ENCODE results near the gene KCNT2.
"Not testable (repeated sequence)": the region's sequence is repeated elsewhere in the genome, so short reads cannot be mapped to it uniquely, and the experiment has no call there.

Gene KCNT2

DNA sequence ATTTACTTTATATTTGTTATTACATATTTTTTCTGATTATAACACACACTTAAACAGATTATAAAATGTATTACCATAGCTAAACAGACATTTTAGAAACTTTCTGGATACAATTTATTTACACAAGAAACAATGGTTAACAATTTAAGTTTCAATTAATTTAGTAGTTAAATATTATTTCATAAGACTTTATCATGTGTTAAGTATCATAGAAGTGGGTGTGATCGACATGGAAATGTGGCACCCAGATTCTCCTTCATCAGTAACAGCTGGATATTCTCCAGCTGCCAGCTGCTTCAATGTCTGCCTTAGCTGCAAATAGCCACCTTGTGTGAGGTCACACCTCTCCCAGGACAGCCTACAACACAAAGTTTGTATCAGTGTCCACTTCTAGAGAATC is 97.8 kb downstream of the KCNT2 start:
- no peak for DNase-seq

DNA sequence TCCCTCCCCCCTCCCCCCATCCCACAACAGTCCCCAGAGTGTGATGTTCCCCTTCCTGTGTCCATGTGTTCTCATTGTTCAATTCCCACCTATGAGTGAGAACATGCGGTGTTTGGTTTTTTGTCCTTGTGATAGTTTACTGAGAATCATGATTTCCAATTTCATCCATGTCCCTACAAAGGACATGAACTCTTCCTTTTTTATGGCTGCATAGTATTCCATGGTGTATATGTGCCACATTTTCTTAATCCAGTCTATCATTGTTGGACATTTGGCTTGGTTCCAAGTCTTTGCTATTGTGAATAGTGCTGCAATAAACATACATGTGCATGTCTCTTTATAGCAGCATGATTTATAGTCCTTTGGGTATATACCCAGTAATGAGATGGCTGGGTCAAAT is 104.0 kb downstream of the KCNT2 start:
- not testable (repeated sequence) for DNase-seq

DNA sequence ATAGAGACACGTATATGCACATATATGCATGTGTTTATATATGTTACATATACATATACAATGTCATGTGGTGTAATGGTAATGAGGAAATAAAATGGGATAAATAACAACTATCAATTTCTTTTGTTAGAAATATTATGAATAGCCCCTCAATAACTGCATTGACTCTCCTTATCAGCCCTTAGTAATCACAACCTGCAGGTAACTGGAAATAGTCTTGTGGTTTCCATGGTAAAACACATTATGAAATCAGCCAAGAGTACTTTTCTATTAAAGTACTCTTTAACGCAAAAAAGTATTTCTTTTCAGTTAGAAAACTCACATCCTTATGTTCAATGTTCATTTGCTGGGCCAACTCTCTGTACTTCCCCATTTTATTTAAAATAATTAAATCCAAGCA is 105.8 kb downstream of the KCNT2 start:
- DNase-seq, result no peak

DNA sequence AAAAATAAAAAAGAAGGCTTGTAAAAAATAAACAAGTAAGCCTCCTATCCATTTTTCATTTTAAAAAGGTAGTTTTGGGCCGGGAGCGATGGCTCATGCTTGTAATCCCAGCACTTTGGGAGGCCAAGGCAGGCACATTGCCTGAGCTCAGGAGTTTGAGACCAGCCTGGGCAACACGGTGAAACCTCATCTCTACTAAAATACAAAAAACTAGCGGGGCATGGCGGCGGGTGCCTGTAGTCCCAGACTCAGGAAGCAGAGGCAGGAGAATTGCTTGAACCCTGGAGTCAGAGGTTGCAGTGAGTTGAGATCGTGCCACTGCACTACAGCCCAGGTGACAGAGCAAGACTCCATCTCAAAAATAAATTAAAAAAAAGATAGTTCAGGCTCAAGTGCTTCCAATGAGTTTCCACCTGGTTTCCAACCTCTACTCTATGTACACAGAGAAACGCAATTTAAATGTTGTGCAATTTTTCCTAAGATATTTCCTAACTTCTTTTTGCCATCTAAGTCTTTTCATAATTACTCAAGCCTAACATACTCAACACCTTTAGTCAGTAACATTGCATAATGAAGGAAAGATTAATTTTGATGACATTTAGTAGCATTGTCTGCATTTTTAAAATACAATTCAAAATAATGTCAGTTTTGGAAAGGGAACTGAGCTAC is 106.3 kb downstream of the KCNT2 start:
- no peak for DNase-seq

DNA sequence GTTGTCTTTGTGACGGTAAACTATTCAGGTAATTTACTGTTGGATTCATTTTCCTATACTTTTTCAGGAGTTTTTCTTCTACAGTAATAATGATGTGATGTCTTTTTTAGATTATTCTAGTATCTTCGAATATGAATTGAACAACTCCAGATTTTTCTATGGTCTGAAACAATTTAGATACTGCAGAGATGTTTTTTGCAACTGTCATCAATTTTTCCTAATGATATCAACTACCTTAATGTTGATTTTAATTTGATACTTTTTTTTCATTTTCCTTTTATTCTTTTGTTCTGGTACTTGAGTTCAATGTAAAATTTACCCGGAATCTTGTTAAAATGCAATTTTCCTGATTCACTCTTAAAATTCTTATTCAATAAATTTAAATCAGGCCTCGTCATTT is 110.4 kb downstream of the KCNT2 start:
- DNase-seq, result no peak

DNA sequence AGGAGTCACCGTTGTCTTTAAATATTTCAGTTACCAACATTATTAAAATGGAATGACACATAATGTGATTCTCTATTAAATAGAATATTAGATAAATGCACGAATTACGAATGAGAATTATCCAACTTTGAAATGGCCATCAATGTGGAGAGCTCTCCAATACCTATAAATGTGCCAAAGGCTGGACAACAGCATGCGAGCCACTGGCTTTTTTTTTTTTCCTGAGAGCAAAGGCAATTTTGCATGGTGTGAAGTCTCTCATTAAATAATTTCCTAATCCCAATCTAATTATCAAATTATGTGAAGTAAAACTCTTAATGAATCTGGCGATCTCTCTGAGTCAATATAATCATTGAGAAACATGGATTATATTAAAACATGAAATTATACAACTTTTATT is 113.5 kb downstream of the KCNT2 start:
- DNase-seq, result no peak

DNA sequence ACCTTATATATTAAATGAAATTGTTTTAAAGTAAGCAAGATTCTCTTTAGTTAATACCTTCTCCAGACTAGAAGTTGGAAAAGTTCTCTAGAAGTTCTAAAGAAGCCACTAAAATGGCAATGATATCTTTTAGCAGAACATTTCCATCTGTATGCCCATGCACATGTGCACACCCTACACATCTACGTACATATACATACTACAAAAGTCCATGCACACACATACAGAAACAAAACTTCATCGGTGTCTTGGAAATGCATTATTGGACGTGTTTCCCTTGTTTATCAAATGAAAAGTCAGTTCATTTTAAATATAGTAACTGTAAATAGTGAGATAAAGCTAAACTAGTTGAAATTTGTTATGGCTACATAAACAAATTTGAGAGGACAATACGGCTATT is 114.4 kb downstream of the KCNT2 start:
- no peak for DNase-seq

DNA sequence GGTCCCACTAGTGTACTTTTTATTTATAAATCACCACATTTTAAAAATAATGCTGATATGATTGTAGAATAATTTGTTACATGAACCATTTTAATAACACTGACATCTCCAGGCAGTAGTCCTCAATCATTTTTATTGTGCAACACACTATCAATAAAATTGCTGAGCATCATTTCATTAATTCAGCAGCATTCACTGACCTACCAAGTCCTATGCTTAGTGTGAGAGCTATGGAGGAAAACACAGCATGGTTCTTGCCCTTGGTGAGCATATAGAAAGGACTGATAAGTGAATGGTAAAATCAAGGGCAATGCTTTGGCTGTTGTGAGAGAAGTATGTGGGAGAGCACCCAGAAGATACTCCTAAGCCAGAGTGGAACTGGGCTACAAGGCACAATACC is 119.7 kb downstream of the KCNT2 start:
- DNase-seq, result no peak

DNA sequence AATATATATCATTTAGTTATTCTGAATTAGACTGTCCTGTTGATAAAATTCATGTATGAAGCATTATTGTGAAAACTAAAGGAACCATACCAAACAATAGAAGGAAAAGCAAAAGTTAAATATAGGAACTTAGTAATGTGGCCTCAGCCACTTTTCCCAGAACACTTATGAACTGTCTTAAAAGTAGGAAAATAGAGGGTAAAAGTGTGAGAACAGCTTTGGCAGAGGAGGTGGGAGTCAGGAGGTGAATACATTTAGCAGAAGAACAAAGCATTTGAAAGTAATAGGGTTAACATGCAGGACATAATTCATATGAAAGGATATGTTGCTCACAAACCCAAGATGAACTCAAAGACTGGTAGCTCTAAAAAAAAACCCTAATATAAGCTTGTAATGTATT is 121.9 kb downstream of the KCNT2 start:
- DNase-seq, result no peak

DNA sequence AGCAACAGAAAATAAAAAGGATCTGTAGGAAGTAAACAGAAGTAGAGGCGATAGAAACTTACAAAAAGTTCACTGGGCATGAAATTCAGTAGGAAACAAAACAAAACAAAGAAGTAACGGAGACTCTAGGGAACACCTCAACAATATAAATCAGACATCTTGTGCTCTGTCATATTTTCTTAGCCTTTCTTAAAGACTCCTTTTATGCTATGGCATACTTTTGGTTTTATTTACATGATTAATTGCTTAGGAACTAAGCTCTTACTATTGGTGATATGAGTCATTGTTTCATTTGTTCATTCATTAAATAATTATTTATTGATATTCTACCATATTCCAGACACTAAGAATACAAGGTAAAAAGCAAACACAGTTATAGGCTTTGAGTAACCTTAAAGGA is 126.6 kb downstream of the KCNT2 start:
- DNase-seq, result no peak

DNA sequence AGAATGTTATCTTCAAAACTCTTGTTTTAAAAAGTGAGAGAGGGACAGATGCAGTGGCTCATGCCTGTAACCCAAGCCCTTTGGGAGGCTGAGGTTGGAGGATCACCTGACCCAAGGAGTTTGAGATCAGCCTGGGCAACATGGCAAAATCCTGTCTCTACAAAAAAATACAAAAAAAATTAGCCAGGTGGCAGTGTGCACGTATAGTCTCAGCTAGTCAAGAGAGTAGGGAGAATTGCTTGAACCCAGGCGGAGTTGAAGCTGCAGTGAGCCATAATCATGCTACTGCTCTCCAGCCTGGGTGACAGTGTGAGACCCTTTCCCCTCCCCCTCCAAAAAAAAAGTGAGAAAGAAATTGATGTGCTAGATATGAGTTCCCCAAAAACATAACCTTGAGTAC is 131.0 kb downstream of the KCNT2 start:
- no peak for DNase-seq

DNA sequence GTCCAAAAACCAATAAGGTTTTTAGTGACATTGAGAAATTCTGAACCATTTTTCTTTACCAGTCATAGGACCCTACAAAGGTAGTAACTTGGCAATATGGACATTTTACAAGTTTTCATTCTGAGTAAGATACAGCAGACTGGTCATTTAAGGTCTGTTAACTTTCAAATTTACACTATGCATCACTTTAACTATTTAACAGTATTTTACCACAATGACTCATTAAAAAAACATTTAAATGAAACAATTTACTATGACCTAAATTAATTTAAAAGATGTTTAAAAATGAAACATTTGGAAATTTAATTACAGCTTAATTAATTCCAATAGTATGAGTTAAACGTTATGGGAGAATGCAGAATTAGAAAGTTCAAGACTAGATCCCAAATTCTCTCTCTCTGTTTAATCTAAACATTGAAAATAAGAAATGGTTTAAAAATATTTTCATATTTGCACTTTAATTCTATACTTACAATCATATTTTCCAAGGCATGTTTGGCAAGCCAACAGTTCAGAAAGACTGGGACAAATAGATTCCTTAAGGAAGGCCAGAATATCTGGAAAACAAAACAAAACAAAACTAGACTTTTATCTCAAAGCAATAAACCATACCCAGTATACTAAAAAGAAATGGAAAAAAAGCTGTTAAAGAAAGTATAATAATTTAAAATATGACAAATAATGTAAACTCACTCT is 140.9 kb downstream of the KCNT2 start:
- no peak for DNase-seq

DNA sequence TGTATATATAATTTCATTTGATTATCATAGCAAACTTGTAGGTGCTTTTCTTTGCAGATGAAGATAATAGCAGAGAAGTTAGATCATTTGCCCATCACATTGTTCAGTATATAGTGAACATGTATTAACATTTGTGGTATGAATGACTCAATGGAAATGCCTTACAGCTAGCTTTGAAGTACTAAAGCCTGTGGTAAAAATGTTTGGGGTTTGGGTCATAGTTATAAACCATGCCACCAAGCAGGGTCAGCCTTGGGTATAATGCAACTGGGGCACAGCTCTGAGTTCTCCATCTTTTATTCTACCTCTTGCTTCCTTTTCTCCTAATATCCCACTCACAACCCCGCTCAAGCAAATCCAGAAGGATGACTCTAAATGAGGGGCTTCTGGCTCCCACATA is 141.6 kb downstream of the KCNT2 start:
- no peak for DNase-seq

DNA sequence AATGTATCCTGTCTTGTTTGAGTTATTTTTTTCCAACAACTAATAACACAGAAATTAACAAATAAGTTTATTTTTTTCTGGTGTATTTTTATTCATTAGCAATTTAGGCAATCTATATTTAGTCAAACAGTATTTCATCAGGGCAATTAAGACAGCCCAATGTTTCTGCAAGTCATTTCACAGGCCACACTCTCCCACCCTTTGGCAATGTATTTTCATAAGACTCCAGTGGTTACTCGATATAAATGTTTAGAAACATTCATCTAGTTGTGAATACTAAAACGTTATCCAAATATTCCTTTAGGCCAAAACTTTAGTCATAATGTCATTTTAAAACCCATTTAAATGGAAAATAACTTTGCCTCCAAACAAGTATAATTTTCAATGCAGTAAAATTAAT is 142.1 kb downstream of the KCNT2 start:
- no peak for DNase-seq

DNA sequence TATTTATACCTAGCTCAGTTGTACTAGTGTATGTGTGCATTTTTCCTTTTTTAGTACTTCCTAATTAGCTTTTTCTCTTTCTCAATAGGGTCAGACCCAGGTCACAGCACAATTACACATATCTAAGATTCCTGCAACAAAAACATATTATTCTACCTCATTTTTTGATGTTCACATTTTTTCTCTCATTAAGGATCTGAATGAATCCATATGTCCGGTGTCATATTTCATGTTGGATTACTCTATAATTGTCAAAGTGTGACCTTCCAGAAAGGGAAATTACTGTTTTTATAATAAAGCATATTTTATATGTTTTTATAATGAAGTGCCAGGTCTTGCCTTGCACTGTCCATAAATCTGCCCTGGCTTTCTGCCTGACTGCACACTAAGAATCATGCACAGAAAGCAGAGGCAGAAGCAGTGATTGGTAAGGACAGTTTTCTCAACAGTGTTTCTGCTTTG is 143.7 kb downstream of the KCNT2 start:
- DNase-seq, result no peak

DNA sequence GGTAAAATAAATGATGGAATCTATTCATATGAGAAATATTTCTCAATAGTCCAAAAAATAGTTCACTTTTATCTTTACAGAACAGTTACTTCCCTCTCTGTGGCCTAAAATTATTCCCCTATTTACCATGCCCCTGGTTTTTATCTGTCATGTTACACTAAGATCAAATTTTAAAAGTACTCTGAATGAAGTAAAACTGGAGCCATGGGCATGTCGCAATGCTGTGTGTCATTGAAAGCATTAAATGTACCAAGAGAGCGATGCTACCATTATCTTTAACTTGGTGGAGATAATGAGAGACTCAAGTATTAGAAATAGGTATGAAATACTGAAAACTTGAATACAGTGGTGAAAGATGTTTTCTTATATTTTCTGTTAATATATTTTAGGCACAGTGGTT is 146.2 kb downstream of the KCNT2 start:
- no peak for DNase-seq

DNA sequence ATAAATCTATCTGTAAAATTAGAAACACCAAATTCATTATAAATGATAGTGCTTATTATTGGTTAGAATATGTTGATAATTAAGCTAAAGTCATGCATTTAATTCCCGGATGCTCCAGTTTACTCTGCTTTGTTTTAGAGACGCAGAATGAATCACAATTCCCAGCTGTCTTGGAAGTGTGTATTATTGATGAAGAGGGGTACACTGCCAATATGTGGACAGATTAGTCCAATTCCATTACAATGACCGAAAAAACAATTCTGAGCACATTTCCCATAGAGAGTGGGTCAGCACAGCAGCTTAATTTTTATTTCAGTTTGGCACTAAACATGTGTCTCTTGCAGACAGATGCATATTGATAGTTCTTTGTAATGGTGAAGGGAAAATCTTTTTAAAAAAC is 146.7 kb downstream of the KCNT2 start:
- no peak for DNase-seq

DNA sequence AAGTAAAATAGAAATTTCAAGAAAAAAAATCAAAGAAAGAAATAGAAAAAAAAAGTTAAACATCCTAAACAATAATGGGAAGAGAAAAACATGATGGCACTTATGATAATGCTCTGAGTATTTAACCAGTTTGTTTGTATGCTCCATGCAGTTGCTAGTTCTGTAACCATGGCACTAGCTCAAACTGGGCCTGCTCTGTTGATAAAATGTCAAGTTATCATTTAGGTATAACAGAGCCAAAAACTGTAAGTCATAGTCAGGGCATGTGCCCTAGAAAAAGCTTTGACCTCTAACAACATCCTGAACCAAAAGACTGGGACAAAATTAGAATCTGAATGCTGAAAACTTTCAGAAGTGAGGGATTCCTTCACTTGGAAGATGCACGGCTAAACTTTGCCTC is 148.9 kb downstream of the KCNT2 start:
- no peak for DNase-seq

DNA sequence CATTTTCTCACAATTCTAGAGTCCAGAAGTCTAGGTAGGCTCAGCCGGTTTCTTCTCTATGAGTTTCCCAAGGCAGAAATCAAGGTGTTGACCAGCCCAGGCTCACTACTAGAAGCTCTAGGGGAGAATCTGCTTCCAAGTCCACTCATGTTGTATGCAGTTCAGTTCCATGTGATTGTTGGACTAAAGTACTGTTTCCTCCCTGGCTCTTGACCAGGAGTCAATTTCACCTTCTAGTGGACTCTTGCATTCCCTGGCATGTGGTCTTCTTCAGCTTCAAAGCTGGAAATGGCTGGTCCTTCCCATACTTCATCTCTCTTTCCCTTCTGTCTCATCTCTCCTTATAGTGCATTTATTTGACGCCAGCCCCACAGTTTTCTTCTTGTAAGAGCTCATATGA is 153.4 kb downstream of the KCNT2 start:
- no peak for DNase-seq

DNA sequence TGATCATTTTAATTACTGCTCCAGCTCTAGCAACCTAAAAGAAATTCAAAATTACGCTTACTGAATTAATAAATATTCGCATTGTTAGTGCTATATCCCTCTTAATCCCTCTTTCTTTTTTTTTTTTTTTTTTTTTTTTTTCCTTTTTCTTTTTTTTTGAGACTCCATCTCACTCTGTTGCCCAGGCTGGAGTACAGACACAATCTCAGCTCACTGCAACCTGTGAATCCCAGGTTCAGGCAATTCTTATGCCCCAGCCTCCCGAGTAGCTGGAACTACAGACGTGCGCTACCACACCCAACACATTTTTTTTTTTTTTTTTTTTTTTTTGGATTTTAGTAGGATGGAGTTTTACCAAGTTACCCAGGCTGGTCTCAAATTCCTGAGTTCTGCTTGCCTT is 157.1 kb downstream of the KCNT2 start:
- no peak for DNase-seq

DNA sequence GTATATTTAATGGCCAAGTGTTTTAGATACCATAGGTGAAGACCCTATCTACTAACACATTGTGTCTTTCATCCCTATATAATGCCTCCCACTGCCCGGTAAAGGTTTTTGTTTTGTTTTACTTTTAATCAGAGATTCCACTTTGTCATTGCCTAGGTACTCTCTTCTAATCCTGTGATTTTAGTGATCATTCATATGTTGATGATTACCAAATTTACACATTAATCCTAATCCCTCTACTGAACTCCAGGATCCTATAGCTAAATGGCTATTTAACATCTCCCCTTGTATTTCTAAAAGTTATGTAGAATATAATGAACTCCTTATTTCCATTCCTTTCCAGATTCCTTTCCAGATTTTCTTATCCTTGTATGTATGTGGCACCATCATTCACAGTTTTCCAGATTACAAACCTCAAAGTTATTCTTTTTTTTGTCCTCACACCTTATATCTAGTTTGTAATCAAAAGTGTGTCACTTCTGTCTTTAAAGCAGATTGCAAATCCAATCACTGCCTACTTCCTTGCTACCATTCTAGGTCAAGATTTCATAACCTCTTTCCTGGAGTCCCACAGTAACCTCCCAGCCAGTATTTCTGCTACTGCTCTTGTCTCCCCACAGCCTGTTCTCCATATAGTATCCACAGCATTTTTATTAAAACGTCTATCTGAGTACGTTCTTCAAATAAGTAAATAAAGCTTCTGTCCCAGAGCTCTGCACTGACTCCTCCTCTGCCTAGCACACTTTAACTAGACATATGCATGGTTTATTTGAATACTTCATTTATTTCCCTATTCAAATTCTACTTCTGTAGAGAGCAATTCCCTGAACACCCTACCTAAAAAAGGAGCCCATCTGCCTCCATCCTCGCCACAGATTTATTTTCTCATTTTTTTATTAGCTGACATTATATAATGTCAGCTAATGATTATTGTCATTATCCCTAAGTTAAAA is 157.8 kb downstream of the KCNT2 start:
- no peak for DNase-seq

DNA sequence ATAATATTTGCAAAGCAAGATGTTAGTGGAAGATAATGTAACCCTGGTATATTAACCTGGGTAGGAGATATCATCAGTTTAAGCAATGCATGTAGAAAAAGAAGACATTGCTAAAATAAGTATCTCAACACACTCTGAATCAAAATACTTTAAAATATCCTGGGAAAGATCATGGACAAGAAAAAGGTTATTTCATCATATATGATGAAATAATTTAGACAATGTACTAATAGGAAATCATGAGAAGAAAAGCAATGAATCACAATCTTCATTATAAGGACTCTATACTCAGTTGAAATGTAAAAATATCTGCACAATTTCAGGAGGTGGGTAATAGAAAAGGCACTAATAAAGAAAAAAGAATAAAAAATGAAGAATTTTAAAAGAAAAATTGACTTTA is 158.8 kb downstream of the KCNT2 start:
- no peak for DNase-seq

DNA sequence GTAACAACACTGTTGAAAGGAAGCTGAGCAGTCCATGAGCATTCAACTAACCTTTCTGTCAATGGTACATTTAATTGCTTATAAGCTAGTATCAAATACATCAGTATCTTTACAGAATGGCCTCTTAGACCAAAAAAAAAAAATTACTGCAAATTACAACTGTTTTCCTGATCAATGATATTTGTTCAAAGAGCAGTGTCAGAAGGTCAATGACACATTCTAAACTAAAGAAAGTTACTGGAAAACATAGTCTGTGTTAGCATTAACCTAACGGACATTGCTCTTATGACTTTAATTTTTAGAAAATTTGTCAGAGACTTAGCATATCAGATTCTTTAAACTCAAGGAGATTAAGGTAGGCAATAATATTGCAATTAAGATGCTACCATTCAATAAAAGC is 162.5 kb downstream of the KCNT2 start:
- DNase-seq, result no peak

DNA sequence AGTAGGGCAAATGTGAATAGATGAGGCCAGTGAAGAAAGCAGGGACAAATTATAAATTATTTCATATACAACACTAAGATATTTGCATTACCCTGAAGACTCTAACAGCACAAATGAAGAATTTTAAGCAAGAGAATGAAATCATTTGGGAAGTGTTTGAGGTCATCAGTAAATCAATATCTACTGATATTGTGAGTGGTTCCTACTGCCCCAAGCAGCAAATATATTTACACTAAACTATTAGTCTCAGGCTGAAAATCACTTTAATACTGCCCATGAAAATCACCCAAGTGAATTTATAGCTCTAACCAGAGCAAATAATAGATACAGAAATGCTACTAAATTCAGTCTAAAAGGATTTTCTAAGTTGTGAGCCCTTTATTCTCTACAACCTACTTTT is 163.6 kb downstream of the KCNT2 start:
- no peak for DNase-seq
